NK-92 treated with Interleukin-12 subunit alpha and Interleukin-12 subunit beta, amount 100 ng/mL, for 24 hours (cell line): ENCODE data around the gene TMEM54.
A peak's percentile ranks its signal among the peaks of the same experiment; 100 is the strongest.

ENCODE experiments used
- DNase-seq: peaks from one replicate; lab custom pipeline; 2025; lab: John Stamatoyannopoulos, UW

TMEM54 gene, protein sequence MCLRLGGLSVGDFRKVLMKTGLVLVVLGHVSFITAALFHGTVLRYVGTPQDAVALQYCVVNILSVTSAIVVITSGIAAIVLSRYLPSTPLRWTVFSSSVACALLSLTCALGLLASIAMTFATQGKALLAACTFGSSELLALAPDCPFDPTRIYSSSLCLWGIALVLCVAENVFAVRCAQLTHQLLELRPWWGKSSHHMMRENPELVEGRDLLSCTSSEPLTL

DNA sequence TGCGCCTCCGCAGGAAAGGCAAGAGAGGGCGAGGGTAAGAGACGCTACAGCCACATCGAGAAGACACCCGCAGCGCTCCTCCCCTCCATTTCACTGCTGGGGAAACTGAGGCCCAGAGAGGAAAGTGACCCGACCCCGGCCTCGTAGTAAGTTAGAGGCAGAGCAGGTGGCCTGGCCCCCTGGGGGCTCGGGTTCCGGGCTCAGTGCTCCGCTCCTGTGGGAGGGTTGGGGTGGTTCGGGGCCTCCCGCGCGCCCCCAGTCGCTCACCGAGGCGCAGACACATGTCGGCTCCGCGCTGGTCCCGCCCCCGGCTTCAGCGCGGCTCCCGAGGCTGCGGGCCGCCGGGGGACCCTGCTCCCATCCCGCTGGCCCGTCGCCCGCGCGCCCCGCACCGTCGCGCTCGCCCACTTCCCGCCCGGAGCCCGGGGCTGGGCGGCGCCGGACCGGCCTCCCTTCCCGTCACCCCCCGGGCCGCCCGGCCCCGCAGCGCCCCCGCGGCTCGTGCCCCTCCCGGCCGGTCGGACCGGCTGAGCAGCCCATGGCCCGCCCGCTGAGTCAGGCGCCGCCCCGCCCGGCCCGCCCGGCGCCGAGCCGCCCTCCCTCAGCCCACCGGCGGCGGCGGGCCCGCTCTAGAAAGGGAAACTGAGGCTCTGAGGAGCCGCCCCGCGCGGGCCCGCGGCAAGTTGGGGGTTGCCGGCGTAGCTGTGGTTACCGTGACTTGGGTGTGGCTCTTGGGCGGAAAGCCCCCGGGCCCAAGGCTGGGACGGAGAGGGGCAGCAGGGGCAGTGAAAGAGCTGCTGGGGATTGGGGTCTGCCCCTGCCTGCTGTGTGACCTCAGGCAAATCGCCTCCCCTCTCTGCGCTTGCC is at the start of gene TMEM54:
TSS of gene TMEM54 (minus strand) at position 434 of the 867 bp plus-strand sequence. CDS start at position 283, 151 bp downstream.
- no peak for DNase-seq

DNA sequence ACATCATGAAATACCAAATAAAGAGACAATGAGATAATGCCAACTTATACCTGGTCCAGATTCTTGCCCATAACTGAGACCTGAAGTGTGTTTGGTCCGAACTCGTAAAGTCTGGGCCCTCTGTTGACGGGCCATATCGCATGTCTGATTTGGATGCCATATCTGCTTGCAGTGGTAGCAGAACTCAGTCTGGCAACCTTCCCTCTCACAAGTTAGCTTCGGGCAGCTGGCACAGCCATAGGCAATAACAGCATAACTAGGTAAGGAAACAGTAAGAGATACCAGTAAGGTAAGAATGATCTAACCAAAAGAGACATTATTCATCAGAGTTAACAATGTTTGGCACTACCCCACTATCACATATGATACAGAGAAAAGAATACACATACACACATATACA is 48.3 kb upstream of the TMEM54 start:
- no peak for DNase-seq

DNA sequence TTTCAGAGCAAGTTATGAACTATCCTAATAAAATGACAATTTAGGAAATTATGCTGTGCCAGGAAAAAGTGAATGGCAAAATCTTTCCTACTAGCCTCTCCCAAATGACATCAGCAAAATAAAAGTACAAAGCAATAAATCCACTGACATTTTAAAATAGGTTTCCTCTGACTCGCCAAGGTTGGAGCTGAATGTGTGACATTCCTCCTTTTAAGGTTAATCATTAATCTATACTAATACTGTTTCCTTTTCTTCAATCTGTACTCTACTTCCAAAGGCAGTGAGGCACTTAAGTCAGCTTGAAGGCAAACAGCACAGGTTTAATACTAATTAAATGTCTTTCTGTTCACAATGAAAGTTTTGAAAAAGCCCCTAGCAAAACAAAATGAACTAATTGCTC is 47.7 kb upstream of the TMEM54 start:
- DNase-seq = no peak

DNA sequence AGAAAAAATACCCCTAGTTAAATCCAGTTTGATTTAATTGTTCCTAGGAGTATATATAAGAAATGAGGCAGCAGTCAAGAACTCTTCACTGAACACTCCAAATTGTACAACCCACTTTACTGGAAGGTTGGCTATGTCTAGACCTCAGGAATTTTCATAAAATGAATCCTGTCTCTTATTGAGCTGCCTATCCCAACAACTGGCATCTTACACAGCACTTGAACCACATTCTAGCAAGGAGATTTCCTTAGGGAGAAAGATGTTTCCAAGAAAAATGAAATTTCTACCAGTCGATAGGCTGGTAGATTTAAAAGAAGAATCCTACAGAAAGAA is 47.2 kb upstream of the TMEM54 start:
- no peak for DNase-seq

DNA sequence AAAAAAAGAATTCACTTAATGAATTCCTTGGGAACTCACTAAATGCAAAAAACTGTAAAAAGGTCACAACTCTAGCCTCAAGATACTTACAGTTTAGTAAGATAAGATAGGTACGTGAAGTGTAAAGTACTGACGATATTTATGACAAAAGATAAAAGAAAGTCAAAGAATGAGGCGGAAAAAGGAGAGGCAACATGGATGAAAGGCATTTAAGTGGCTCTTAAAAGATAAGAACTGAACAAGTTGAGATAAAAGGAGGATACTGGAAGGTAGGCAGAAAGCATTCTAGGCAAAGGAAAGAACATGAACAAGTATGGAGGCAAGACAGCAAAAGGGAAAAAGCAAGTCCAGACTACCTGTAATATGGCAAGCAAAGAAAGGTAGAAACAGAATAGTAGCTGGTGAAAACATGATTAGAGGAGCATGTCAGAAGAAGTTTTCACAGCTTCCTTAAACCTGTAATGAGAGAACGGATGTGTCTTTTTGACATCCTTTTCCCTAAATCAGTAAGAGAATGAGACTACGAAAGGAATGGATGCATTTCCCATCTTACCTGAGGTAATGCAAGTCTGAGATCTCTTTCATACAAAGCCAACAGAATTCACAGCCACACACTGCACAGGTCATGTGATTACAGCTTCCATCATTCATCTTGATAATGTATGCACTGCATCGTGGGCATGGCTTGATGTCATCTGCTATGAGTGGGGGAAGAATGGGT is 46.6 kb upstream of the TMEM54 start:
- DNase-seq = no peak

DNA sequence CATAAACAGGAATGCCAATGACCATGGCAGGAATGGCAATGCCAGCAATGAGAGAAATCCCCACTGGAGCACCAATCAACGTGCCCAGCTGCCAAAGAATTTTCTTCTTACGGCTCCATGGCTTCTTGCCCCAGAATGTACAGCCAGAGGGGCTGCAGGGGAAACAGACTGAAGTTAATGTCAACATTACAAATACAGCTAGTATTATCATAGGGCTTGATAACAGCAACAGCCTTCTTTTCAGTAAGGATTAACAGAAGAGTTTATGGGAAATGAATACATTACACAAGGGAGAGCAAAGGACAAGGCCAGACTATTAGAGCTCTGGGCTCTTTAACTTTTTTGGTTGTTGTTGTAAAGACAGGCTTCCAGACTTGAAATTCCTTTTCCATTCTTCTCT is 45.2 kb upstream of the TMEM54 start:
- no peak for DNase-seq

DNA sequence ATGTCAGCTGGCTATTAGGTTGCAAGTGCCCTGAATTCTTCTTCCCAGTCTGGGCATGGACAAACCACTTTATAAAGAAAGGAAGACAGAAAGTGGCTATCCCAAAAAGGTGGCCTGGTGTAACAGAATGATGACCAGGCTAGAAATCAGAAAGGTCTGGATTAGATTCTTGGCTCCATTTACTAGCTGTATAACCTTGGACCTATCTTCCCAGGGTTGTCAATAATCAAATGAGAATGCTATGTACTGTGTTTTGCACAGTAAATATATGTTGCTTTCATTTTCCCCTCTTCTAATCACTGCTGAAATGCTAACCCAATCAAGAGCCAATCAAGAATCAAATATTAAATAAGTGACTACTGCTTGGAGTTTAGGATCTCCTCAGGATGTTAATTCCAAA is 43.0 kb upstream of the TMEM54 start:
- no peak for DNase-seq

DNA sequence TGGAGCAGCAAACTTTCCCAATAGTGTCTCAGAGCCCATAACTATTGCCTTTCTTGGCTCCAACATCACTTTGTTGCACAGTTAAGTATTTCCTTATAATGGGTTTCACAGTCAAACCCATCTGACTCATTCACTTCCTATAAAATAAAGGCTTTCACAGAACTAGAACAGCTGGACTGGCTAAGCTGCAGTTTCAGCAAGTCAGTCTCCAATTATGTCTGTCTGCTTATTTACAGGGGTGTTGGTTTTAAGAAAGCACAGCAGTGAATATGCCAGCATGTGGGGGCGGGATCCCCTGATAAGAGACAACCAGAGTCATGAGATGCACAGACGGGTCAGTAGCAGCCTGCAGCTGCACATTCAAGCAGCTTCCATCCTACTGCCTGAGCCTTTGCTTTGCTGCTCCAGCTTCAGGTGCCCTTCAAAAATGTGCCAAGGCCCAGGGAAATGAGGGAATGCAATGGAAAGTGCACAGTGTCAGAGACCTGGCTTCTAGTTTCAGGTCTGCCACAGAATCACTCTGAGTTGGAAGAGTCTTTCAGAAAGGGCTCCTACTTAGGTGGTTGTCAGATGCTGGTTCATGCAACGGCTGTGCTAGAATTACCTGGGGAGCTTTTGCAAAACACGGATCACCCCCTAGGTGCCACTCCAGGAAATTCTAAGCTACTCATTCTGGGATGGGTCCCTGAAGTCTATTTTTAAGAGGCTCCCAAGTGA is 38.6 kb upstream of the TMEM54 start:
- DNase-seq = peak; percentile 28

DNA sequence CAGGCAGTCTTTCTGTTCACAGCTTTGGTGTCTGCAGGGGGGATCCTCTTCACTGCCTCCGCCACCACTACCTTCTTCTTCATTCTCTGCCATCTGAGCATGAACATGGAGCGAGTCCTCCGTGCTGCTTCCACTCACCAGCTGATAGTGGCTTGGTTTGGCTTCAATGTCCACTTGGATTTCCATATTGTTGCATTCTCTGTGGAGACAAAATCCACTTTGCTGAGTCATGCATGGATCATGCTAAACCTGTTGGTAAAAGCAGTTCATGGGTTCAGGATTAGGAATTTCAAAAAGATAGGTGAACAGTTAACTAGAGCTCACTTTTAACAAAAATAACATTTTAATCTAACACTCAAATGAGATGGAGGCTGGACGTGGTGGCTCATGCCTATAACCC is 35.9 kb upstream of the TMEM54 start:
- DNase-seq = no peak

DNA sequence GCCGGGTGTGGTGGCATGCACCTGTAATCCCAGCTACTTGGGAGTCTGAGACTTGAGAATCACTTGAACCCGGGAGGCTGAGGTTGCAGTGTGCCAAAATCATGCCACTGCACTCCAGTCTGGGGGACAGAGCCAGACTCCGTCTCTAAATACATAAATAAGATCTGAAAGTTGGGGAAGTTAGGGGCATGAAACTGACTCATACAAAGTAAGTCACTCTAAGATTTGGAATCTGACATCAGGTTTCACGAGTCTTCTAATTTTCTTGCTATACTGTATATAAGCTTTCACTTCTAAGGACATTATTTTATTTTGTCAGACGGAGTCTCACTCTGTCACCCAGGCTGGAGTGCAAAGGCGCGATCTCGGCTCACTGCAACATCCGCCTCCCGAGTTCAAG is 33.3 kb upstream of the TMEM54 start:
- no peak for DNase-seq

DNA sequence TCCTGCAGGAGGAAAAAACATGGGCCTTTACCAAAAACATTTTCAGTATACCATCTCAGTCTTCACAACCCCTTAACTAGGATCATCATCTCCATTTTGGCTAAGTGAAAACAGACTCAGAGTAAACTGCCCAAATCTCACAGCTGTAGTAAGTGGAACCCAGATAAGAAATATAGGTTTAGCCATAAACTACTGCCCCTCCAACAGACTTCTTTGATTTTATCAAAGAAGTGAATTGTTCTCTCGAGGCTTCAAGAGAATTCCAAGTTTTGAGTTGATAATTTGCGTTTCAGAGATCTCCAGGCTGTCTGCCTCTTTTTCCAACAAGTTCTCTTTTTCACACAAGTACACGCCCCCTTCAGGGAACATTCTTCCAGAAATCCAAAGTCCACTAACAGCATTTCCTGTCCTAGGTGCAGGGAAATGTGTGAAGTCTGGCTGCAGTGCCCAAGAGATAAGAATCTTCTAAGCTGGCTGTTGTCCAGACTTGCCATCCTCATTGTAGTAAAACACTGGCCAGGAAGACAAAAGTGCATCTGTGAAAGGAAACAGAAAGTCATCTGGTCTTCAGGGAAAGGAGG is 32.6 kb upstream of the TMEM54 start:
- no peak for DNase-seq

DNA sequence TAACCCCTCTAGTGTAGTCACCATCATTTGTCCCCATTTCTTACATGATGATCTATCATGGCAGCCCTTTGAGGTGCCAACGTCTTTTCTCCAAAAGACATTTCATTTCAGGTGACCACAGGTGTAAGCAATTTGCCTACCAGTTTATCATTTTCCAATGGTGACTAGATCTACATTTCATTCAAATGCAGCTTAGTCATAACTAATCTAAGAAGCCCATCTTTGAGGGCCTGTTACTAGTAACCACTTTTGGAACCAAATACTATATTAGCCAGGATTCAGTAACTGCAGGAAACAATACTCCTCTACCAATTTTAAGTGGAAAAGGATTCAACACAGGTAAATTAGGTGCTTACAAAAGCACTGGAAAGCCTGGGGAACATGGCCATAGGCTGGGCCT is 30.6 kb upstream of the TMEM54 start:
- no peak for DNase-seq

DNA sequence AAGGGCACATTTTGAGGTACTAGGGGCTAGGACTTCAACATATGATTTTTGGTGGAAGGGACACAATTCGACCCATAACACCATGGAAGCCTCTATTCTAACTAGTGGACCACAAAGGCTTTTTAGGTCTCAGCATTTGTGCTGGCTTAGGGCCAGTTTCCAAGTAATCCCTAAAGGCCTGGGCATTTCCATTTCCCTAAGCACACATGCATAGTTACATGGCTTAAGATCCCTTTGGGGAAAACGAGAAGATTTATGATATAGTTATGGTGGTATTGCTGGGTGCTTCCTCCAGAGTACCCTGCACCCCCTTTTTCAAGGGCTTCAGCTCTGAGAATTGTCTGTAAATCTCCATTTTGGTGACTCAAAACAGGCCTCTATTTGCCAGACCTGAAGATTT is 28.2 kb upstream of the TMEM54 start:
- DNase-seq = no peak

DNA sequence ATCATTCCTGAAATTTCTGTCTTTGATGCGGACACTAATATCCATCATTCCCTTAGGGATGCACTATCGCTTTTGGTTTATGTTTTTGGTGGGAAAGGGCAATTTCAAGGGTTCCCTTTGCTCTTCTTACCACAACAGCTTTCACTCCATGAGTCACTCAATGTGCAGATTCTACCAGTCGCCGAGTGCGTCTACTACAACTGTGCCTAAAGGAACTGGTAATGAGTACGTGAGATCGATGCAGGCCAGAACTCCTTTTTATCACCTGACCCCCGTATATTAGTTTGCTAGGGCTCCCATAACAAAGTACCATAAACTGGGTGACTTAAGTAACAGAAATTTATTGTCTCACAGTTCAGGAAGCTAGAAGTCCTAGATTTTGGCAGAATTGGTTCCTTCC is 27.5 kb upstream of the TMEM54 start:
- no peak for DNase-seq

DNA sequence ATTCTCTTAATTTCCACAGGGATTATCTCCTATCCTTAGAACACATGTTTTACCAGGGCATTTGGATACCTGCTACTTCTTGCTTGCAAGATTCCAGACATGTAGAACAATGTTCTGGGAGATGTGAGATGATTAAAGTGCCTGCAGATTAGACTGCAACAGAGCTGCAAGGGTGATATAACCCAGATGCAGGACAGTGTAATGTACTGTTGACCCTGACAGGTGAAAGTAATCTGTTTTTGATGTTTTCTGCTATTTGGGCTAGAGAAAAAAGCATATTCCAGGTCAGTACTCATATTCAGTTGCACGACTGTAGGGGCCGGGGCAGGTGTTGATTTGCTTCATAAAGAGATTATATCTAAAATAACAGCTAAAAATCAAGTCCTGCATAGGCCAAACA is 27.1 kb upstream of the TMEM54 start:
- DNase-seq = no peak

DNA sequence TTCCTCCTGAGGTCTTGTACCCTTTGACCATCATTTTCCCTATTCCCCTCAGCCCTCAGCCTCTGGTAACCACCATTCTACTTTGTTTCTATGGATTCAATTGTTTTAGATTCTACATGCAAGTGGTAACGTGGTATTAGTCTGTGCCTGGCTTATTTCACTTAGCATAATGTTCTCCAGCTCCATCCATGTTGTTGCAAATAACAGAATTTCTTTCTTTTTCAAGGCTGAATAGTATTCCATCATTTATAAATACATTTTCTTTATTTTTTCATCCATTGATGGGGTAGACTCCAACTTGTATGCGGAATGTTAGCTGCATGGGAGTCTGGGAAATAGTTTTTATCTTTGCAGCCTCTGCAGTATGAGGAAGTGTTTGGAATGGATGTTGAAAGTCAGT is 26.3 kb upstream of the TMEM54 start:
- no peak for DNase-seq

DNA sequence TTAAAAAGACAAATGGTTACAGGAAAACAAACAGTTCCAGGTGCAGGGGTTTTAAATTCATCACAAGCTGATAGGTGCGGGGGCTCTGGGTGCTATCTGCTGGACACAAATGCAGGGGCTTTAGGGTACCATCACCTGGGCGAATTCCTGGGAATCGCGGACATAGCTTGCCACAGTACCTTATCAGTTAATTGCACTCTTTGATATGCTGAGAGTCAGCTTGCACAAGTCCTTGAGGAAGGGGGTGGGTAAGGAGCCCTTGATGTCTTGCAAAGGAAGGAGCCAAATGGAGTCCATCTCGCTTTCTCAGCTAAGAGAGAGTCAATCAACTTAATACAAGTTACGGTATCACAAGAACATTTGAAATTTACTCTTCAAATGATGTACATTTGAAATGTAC is 25.4 kb upstream of the TMEM54 start:
- DNase-seq = no peak

DNA sequence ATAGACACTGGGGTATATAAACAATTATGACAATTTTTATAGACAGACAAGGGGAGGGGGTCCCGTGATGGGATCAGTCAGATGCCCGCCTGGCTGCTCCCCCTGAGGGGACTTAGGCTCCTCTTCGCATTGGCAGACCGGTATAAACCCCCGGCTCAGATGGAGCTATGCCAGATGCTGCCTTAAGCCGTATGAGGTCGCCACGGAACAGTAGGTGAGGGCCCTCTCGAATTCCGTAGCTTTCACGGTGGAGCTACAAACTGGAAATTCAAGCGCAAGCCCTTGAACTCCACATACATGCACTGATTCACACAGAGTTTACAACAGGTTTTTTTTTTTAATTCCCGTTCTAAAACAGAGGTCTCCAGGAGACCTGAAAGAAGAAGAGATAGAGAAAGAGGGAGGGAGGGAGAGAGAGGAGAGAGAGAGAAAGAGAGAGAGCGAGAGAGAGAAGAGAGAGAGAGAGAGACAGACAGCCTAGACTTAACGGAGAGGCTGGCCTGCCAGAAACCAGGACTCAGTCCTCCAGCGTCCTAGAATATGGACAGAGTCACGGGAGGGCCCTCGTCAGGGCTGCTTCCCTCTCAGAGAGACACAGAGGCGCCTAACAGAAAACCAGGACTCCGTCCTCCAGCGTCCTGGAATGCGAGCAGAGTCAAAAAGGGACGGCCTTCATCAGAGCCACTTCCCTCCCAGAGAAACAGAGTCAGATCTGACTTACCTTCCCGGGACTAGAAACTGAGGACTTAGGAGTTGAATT is 24.4 kb upstream of the TMEM54 start:
- DNase-seq = no peak

DNA sequence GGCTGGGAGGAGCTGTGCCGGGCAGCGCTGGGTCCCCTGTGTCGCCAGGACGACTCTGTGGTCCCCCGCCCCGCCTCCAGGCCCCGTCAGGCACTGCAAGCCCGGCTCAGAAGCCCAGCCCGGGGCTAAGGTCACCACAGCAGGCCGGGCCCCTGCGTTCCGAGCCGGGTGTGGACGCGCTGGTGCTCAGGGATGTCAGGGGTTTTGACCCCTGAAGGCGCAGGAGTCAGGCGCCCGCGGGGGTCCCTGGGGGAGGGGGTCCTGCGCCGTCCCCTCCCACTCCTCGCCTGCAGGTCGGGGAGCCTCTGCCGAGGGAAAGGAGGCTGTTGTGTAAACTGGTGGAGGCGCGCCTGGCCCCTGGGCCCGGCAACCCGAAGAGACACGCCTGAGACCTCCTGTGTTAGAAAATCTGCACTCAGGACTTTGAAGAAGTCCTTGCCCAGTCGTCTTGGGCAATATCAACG is 23.7 kb upstream of the TMEM54 start:
- DNase-seq = no peak

DNA sequence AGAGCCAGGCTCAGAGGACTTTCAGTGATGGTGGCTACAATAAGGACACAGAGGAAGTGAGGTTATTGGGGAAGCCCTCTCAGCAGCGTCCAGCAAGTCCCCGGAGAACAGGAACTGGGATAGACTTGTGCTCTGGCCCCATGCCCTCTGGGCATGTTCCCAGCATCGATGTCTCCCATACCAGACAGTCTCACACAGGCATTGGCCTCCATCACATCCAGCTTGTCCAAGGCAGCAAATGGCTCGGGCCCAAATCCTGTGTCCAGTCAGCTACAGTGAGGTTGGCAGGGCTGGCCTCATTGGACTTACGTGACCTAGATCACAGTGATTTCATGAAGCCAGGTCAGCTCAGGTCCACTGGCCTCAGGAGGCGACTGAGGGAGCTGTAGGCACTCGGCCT is 19.6 kb upstream of the TMEM54 start:
- no peak for DNase-seq
